HG03558 (cell line): ENCODE measurements around the gene PPOX.

Experiments
- ATAC-seq: cut with Tn5 transposase; IDR thresholded peaks from one replicate; pipeline ENCODE4 v1.9.1; 2021; ENCODE audit warnings: moderate number of reproducible peaks; ENCODE audit not compliant: unreplicated experiment; ENCODE audit errors: extremely low read depth

Gene PPOX

GRCh38 chr1:161165742-161166668 lies at the start of gene PPOX:
PPOX (plus strand) TSS chr1:161166426; CDS start chr1:161166848, 422 bp downstream.
- ATAC-seq: peak; percentile 83

- peak; percentile 64 for ATAC-seq
These were observed 48.3 kb upstream of the PPOX start, which contains the start of the genes NIT1 and PFDN2 for GRCh38 chr1:161117759-161118581. NIT1 (plus strand) TSS chr1:161118105; CDS start chr1:161118177, 72 bp downstream. PFDN2 (minus strand) TSS chr1:161118037; CDS start chr1:161118026, 11 bp downstream.

GRCh38 chr1:161119092-161119903 lies 46.9 kb upstream of the PPOX start:
- ATAC-seq: no peak

GRCh38 chr1:161121042-161121650 lies 45.1 kb upstream of the PPOX start:
- no peak for ATAC-seq

- no peak for ATAC-seq
These were observed 44.4 kb upstream of the PPOX start for GRCh38 chr1:161121834-161122233.

GRCh38 chr1:161122967-161123366 lies 43.3 kb upstream of the PPOX start:
- ATAC-seq: no peak

- no peak for ATAC-seq
These were observed 38.6 kb upstream of the PPOX start for GRCh38 chr1:161127649-161128048.

GRCh38 chr1:161128591-161129420 lies 37.4 kb upstream of the PPOX start:
- no peak for ATAC-seq

GRCh38 chr1:161130266-161130665 lies 36.0 kb upstream of the PPOX start:
- ATAC-seq: no peak

GRCh38 chr1:161131523-161132409 lies 34.5 kb upstream of the PPOX start:
- no peak for ATAC-seq

- ATAC-seq: peak; percentile 89
These were observed 33.6 kb upstream of the PPOX start, which contains the start of gene DEDD for GRCh38 chr1:161132410-161133219. DEDD (minus strand) TSS chr1:161132667; CDS start chr1:161124462, 8,205 bp downstream.

- no peak for ATAC-seq
These were observed 32.9 kb upstream of the PPOX start for GRCh38 chr1:161133220-161133740.

- no peak for ATAC-seq
These were observed 28.3 kb upstream of the PPOX start for GRCh38 chr1:161137881-161138280.

- no peak for ATAC-seq
These were observed 27.8 kb upstream of the PPOX start for GRCh38 chr1:161138431-161138830.

- ATAC-seq: no peak
These were observed 26.5 kb upstream of the PPOX start for GRCh38 chr1:161139766-161140165.

- ATAC-seq: no peak
These were observed 25.3 kb upstream of the PPOX start for GRCh38 chr1:161140755-161141400.
